Measurements from ENCODE around the gene IPCEF1.

The IPCEF1 gene

GRCh38 chr6:154218787-154219186 lies 137.8 kb downstream of the IPCEF1 start:
- ATAC-seq: no peak

GRCh38 chr6:154218301-154218700 lies 138.3 kb downstream of the IPCEF1 start:
- no peak for ATAC-seq
- TF ChIP-seq ZC3H10 (CRISPR knock-in tag; IDR thresholded peaks at IDR 0.05) (no peak), TOX (CRISPR knock-in tag; IDR thresholded peaks at IDR 0.05; ENCODE audit: borderline replicate concordance) (no peak), BACH2 (CRISPR knock-in tag; IDR thresholded peaks at IDR 0.05; ENCODE audit: borderline replicate concordance) (no peak), TCF4 (CRISPR knock-in tag; IDR thresholded peaks at IDR 0.05; ENCODE audit: borderline replicate concordance) (no peak)

More at GRCh38 chr6:154218787-154219186, 137.8 kb downstream of the IPCEF1 start:
- TF ChIP-seq PATZ1 (CRISPR knock-in tag; IDR thresholded peaks at IDR 0.05; ENCODE audit: borderline replicate concordance) (no peak), POU6F1 (CRISPR knock-in tag; IDR thresholded peaks at IDR 0.05; ENCODE audit: borderline replicate concordance, low read depth) (no peak), ZFP30 (CRISPR knock-in tag; IDR thresholded peaks at IDR 0.05) (no peak), TSHZ2 (CRISPR knock-in tag; IDR thresholded peaks at IDR 0.05) (no peak), PPARA (CRISPR knock-in tag; IDR thresholded peaks at IDR 0.05; ENCODE audit: borderline replicate concordance) (no peak), ESRRG (CRISPR knock-in tag; IDR thresholded peaks at IDR 0.05) (no peak), RARB (CRISPR knock-in tag; IDR thresholded peaks at IDR 0.05) (no peak), CREB5 (CRISPR knock-in tag; IDR thresholded peaks at IDR 0.05; ENCODE audit: low read depth) (no peak)

- ATAC-seq: no peak
Measured at GRCh38 chr6:154213782-154214181, 142.8 kb downstream of the IPCEF1 start.

GRCh38 chr6:154210678-154211077 lies 145.9 kb downstream of the IPCEF1 start:
- ATAC-seq: no peak

More at GRCh38 chr6:154213782-154214181, 142.8 kb downstream of the IPCEF1 start:
- TF ChIP-seq TSHZ2 (CRISPR knock-in tag; IDR thresholded peaks at IDR 0.05): no peak
- TF ChIP-seq TOX (CRISPR knock-in tag; IDR thresholded peaks at IDR 0.05; ENCODE audit: borderline replicate concordance): no peak
- TF ChIP-seq ZC3H10 (CRISPR knock-in tag; IDR thresholded peaks at IDR 0.05): no peak

More at GRCh38 chr6:154210678-154211077, 145.9 kb downstream of the IPCEF1 start:
- TF ChIP-seq ZFP3 (CRISPR knock-in tag; IDR thresholded peaks at IDR 0.05) (no peak), CREB5 (CRISPR knock-in tag; IDR thresholded peaks at IDR 0.05; ENCODE audit: low read depth) (no peak)
